ENCODE data around the gene GDF9.
A peak's percentile ranks its signal among the peaks of the same experiment; 100 is the strongest.

The GDF9 gene

DNA sequence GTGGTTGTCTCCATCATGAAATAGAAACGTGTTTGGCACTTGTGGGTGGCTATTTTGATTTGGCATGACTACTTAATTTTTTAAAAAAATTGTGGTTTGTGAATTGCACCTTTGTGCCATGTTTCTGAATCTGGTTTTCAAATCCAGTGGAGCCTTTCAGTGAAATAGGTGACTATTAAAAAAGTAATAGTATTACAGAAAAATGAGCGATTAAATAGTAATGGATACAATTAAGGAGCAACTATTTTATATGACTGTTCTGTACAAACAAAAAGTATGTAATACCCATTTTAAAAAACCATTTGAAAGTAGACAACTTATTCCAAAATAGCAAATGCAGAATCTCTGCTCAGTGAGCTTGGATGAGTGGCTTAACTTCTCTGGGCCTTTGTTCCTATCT is 50.2 kb downstream of the GDF9 start:
- no peak for DNase-seq

GRCh38 chr5:132815454-132815853 is 50.8 kb downstream of the GDF9 start:
- DNase-seq: no peak

DNA sequence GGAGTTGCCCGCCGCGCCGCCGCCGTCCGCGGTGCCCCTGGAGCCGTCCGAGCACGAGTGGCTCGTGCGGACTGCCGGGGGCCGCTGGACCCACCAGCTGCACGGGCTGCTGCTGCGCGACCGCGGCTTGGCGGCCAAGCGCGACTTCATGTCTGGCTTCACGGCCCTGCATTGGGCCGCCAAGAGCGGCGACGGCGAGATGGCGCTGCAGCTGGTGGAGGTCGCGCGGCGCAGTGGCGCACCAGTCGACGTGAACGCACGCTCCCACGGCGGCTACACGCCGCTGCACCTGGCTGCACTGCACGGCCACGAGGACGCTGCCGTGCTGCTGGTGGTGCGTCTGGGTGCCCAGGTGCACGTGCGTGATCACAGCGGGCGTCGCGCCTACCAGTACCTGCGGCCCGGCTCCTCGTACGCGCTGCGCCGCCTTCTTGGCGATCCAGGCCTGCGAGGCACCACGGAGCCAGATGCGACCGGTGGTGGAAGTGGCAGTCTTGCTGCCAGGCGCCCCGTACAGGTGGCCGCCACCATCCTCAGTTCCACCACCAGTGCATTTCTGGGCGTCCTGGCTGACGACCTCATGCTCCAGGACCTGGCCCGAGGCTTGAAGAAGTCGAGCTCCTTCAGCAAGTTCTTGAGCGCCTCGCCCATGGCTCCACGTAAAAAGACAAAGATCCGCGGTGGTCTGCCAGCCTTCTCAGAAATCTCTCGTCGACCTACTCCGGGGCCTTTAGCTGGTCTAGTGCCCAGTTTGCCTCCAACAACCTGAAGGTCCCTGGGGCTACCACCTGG is 51.6 kb downstream of the GDF9 start:
- DNase-seq: no peak

DNA sequence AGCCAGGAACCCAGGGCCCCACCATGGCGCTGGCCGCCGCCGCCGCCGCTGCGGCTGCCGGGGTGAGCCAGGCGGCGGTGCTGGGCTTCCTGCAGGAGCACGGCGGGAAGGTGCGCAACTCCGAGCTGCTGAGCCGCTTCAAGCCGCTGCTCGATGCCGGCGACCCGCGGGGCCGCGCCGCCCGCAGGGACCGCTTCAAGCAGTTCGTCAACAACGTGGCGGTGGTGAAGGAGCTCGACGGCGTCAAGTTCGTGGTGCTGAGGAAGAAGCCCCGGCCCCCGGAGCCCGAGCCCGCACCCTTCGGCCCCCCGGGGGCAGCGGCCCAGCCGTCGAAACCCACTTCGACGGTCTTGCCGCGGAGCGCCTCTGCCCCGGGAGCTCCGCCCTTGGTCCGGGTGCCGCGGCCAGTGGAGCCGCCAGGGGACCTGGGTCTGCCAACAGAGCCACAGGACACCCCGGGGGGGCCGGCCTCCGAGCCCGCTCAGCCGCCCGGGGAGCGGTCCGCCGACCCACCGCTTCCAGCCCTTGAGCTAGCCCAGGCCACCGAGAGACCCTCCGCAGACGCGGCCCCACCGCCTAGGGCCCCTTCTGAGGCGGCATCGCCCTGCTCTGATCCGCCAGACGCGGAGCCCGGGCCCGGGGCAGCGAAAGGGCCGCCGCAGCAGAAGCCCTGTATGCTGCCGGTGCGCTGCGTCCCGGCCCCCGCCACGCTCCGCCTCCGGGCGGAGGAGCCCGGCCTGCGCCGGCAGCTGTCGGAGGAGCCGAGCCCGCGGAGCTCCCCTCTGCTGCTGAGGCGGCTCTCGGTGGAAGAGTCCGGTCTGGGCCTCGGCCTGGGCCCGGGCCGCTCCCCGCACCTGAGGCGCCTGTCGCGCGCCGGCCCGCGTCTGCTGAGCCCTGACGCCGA is 52.4 kb downstream of the GDF9 start:
- DNase-seq: peak; percentile 43

- DNase-seq: peak; percentile 62
Measured at GRCh38 chr5:132812781-132813598, 53.3 kb downstream of the GDF9 start, which contains the start of gene SOWAHA. Gene SOWAHA, plus strand, starts transcription at chr5:132813302. Its CDS starts 320 bp downstream, at chr5:132813622.

GRCh38 chr5:132812123-132812765 is 54.0 kb downstream of the GDF9 start:
- peak; percentile 14 for DNase-seq

All from NCI-H82 (cell line).